ENCODE measurements around the gene SPRED2. TPM values are rescaled to one million over a fixed set of nuclear protein-coding genes. Genes with fewer than 3 reads are reported as not detected.

SPRED2 gene
- total RNA-seq, 1 experiment from 2014 or later = 33.3 TPM

- DNase-seq = no peak
- no peak overlapping the region for H3K4me3 Mint-ChIP-seq (ENCODE audit: low read depth, unreplicated experiment)
- no peaks in the 10 kb centered on the region for H3K27me3 Mint-ChIP-seq (ENCODE audit: unreplicated experiment)
- no peaks in the 10 kb centered on the region for H3K4me1 Mint-ChIP-seq (ENCODE audit: low read depth, unreplicated experiment)
- no peaks in the 10 kb centered on the region for H3K9me3 Mint-ChIP-seq (ENCODE audit: low read depth, unreplicated experiment)
- intact Hi-C loops (cut with micrococcal nuclease; ENCODE audit: unreplicated experiment) = no loop called here
- no TSS peak for BruUV-seq (replicated peaks)
- peaks cover 5% of the 10 kb centered on the region for H3K36me3 Mint-ChIP-seq (ENCODE audit: insufficient read depth, unreplicated experiment)
- no peak overlapping the region for H3K27ac Mint-ChIP-seq (ENCODE audit: unreplicated experiment)
- TF ChIP-seq CTCF (IDR thresholded peaks at IDR 0.05; ENCODE audit: unreplicated experiment) = no peak
- CTCF ChIA-PET = interaction anchor here (0.6 kb wide), 1 partner anchor 131 kb away, joined by 3 read pairs; no protein-coding TSS in a partner anchor
These were observed 152.6 kb downstream of the SPRED2 start for GRCh38 chr2:65279756-65280155.

- no peak overlapping the region for H3K27ac Mint-ChIP-seq (ENCODE audit: unreplicated experiment)
- BruUV-seq (replicated peaks) = no TSS peak
- no peaks in the 10 kb centered on the region for H3K27me3 Mint-ChIP-seq (ENCODE audit: unreplicated experiment)
- CTCF ChIA-PET = no interaction called here
- no peaks in the 10 kb centered on the region for H3K9me3 Mint-ChIP-seq (ENCODE audit: low read depth, unreplicated experiment)
- intact Hi-C loops (cut with micrococcal nuclease; ENCODE audit: unreplicated experiment) = no loop called here
- H3K4me3 Mint-ChIP-seq (ENCODE audit: low read depth, unreplicated experiment) = no peak overlapping the region
- H3K4me1 Mint-ChIP-seq (ENCODE audit: low read depth, unreplicated experiment) = no peaks in the 10 kb centered on the region
- TF ChIP-seq CTCF (IDR thresholded peaks at IDR 0.05; ENCODE audit: unreplicated experiment) = no peak
- DNase-seq = no peak
- H3K36me3 Mint-ChIP-seq (ENCODE audit: insufficient read depth, unreplicated experiment) = peaks cover 8% of the 10 kb centered on the region
These were observed 153.8 kb downstream of the SPRED2 start for GRCh38 chr2:65278531-65278981.

- no peaks in the 10 kb centered on the region for H3K9me3 Mint-ChIP-seq (ENCODE audit: low read depth, unreplicated experiment)
- H3K27ac Mint-ChIP-seq (ENCODE audit: unreplicated experiment) = peak overlapping the region; percentile 8
- no TSS peak for BruUV-seq (replicated peaks)
- no peak for TF ChIP-seq CTCF (IDR thresholded peaks at IDR 0.05; ENCODE audit: unreplicated experiment)
- no peaks in the 10 kb centered on the region for H3K27me3 Mint-ChIP-seq (ENCODE audit: unreplicated experiment)
- intact Hi-C loops (cut with micrococcal nuclease; ENCODE audit: unreplicated experiment) = no loop called here
- H3K4me3 Mint-ChIP-seq (ENCODE audit: low read depth, unreplicated experiment) = no peak overlapping the region
- peaks cover 14% of the 10 kb centered on the region for H3K36me3 Mint-ChIP-seq (ENCODE audit: insufficient read depth, unreplicated experiment)
- no peaks in the 10 kb centered on the region for H3K4me1 Mint-ChIP-seq (ENCODE audit: low read depth, unreplicated experiment)
- CTCF ChIA-PET = interaction anchor here (0.6 kb wide), 1 partner anchor 120 kb away, joined by 3 read pairs; no protein-coding TSS in a partner anchor
- DNase-seq = no peak
These were observed 154.5 kb downstream of the SPRED2 start for GRCh38 chr2:65277791-65278483.

GRCh38 chr2:65277118-65277517 is 155.3 kb downstream of the SPRED2 start:
- H3K27ac Mint-ChIP-seq (ENCODE audit: unreplicated experiment) = peak overlapping the region; percentile 8
- no peak for DNase-seq
- intact Hi-C loops (cut with micrococcal nuclease; ENCODE audit: unreplicated experiment) = no loop called here
- no peaks in the 10 kb centered on the region for H3K27me3 Mint-ChIP-seq (ENCODE audit: unreplicated experiment)
- no peak for TF ChIP-seq CTCF (IDR thresholded peaks at IDR 0.05; ENCODE audit: unreplicated experiment)
- H3K9me3 Mint-ChIP-seq (ENCODE audit: low read depth, unreplicated experiment) = no peaks in the 10 kb centered on the region
- peaks cover 22% of the 10 kb centered on the region for H3K36me3 Mint-ChIP-seq (ENCODE audit: insufficient read depth, unreplicated experiment)
- no TSS peak for BruUV-seq (replicated peaks)
- CTCF ChIA-PET = interaction anchor here (0.7 kb wide), 1 partner anchor 221 kb away, joined by 3 read pairs; no protein-coding TSS in a partner anchor
- H3K4me1 Mint-ChIP-seq (ENCODE audit: low read depth, unreplicated experiment) = no peaks in the 10 kb centered on the region
- H3K4me3 Mint-ChIP-seq (ENCODE audit: low read depth, unreplicated experiment) = no peak overlapping the region
